Measurements from ENCODE around the gene SLC2A3.
"Not testable (repeated sequence)": the region's sequence is repeated elsewhere in the genome, so short reads cannot be mapped to it uniquely, and the experiment has no call there.

The SLC2A3 gene

DNA sequence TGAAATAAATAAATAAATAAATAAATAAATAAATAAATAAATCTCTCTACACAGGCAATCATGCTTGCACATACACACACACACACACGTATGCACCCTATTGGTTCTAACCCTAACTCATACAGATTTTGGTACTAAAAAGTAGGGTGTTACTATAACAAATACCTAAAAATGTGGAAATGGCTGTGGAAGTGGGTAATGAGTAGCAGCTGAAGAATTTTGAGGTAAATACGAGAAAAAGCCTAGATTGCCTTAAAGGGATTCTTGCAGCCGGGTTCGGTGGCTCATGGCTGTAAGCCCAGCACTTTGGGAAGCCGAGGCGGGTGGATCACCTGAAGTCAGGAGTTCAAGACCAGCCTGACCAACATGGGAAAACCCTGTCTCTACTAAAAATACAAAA, 15.7 kb upstream of the SLC2A3 start:
- no peak for DNase-seq (ENCODE audit: low read depth in 2 of 2)

DNA sequence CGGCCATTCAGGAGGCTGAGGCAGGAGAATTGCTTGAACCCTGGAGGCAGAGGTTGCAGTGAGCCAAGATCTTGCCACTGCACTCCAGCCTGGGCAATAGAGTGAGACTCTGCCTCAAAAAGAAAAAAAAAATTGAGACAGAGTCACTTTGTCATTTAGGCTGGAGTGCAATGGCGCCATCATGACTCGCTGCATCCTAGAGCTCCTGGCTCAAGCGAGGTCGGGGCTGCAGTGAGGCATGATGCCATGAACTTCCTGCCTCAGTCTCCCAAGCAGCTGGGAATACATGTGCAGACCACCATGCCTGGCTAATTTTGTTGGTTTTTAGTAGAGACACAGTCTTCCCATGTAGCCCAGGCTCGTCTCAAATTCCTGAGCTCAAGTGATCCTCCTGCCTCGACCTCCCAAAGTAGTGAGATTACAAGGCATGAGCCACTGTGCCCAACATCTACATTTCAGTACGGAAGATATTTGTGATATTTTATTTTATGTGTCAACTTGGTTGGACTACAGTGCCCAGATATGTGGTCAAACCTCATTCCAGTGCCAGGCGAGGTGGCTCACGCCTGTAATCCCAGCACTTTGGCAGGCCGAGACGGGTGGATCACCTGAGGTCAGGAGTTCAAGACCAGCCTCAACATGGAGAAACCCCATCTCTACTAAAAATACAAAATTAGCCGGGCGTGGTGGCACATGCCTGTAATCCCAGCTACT, 14.4 kb upstream of the SLC2A3 start:
- not testable (repeated sequence) for DNase-seq (ENCODE audit: low read depth in 2 of 2)

DNA sequence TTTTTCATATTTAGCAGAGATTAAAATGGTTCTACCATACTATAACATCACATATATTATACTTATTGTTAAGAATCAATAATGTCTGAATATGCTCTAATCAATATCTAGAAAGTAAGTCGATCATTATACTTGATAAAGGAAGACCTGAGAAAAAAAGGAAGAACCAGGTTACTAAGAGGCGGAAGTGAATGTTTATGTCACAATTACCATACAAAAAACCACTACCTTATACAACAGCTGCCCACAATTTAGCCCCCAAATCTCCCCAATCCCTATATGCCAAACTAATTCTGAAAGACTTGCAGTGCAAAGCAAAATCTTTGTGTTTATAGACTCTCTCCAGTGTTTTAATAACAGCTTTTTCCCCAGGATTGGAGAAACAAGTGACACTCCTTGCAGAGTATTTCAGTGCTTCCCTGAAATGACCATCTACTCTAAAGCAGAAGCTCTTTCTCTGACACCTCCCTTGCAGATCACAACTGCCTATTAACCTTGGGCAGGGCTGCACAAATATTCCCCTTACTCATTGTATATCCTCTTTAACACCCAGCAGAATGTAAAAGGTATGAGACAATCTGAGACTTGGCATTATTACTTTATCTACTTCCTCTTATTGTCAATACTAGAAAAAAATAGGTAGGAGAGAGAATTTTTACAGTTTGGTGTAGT, 12.7 kb upstream of the SLC2A3 start:
- no peak for DNase-seq (ENCODE audit: low read depth in 2 of 2)

DNA sequence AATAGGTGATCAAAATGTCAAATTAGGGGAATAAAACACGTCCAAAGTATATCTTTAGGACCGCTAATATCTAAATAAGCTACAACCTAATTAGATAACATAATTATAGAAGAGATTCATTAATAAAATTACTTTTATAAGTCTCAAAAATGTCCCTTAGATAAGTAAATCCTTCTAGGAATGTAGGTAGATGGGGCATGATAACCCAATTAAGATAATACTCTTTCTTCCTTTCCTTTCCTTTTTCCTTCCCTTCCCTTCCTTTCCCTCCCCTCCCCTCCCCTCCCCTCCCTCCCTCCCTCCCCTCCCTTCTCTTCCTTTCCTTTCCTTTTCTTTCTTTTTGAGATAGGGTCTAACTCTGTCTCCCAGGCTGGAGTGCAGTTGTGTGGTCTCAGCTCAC, 11.0 kb upstream of the SLC2A3 start:
- no peak for DNase-seq (ENCODE audit: low read depth in 2 of 2)

DNA sequence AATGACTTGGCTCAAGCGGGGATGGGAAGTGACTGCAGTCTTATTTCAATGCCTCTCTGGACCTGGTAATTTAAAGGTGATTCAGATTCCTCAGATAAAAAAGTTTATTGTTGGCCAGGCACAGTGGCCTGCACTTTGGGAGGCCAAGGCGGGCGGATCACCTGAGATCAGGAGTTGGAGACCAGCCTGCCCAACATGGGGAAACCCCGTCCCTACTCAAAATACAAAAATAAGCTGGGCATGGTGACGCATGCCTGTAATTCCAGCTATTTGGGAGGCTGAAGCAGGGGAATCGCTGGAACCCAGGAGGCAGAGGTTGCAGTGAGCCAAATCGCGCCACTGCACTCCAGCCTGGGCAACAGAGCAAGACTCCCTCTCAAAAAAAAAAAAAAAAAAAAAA, 8.8 kb upstream of the SLC2A3 start:
- not testable (repeated sequence) for DNase-seq (ENCODE audit: low read depth in 2 of 2)

DNA sequence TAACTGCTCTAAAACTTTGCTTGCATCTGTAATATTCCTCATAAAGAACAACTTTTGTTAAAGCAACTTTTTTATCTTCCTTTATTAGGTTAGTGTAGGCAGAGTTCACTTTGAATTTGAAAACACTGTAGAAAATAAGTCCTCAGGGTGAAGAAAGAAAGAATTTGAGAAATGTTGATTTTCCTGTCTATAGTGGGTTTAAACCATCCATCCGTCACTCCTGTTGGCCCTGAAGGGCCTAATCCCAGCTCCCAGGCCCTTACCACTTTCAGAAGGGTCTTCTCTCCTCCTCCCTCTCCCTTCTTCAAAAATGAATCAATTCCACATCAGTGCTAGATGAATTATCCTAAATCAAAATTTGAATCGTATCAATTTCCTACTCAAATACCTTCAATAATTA, 4.9 kb upstream of the SLC2A3 start:
- DNase-seq (ENCODE audit: low read depth in 2 of 2): no peak

DNA sequence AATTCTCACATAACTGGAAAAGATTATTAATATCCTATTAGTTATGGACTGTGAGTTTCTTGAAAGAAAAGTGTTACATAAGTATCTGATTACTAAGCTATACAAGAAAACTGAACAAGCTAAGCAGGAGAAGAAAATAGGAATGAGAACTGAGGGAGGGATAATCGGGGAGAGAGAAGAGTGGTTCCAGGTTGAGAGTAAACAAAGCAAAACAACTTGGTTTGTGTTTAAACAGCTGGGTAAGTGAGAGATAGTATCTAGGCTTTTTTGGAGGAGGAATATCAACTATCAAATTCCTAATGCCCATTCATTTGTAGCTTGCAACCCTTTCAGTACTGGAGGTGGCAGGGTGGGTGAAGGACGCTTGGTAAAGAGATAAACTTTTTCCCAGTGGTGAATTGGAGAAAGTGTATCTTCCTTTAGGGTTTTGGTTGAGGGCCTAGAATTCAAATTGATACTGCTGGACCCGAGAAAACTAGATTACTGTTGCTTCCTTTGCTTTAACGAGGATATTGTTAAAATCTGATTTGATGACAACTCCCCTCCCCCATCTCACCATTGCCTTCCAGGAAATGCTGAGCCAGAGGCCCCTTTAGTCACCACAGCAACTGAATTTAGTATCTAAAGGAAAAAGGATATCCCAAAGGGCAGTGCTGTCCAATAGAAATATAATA, 2.0 kb upstream of the SLC2A3 start:
- DNase-seq (ENCODE audit: low read depth in 2 of 2): no peak

DNA sequence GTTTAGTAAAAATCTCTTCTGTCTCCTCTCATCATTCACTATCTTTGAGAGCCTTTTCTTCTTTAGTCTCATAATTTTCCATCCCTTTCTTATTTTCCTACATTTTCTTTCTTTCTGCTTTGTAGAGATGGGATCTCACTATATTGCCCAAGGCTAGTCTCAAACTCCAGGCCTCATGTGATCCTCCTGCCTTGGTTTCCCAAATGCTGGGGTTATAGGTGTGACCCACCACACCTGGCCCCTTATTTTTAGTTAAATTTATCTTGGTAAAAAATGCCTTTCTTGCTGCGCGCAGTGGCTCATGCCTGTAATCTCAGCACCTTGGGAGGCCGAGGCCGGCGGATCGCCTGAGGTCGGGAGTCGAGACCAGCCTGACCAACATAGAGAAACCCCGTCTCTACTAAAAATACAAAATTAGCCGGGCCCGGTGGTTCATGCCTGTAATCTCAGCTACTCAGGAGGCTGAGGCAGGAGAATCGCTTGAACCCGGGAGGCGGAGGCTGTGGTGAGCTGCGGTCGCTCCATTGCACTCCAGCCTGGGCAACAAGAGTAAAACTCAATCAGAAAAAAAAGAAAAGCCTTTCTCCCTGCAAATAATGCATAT, 996 bp downstream of the SLC2A3 start:
- DNase-seq (ENCODE audit: low read depth in 2 of 2): no peak

DNA sequence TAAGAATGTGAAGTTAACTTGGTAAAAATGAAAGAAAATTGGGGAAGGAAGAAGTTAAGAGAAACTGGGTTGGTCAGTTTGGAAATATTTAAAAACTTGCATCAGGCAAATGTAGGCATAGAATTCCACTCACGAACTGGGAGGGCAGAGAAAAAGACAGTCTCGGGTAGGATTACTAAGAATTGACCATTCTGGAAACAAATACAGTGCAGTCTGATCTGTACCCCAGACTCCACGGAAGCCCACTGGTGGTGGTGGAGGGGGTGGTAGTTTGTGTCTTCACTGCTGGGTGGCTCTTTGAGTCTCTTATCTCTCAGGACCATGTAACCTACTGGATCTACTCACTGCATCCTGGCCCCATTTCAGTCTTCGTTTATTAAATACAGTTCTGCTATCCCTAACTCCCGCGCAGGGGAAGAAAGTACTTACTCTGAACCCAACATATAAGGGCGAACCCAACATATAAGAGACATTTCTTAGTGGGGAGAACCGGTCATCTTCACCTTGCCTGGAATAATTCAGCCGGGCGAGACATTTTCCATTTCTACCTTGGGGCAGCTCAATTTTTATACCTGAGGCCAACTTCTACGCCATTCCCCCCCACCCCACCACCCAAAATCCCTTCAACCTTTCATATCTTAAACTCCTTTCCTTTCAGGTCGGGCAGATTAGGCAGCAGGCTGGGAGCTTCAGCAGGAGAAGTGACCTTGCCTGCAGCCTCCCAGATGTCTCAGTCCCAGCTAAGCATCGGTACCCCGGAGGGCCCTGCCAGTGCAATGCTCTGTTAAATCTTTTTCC, 1.7 kb downstream of the SLC2A3 start:
- DNase-seq (ENCODE audit: low read depth in 2 of 2): no peak

DNA sequence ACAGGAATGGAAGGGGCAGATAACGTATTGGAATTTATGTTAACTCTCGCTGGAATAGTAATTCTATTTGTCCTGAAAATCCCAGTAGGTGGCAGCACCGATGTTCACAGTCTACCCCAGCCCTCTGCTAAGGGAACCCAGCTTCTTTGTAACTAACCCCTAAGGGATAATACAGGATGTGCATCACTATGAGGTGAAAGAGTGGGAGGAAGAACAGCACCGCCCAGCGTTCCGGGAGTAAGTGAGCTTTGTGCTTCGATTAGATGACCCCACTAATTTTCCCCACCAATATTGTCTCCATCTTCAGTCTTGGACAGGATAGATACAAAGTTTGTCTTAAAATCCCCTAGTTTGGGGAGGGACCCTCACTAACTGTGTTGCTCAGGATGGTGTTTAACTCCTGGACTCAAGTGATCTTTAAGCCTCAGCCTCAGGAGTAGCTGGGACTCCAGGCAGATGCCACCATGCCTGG, 2.7 kb downstream of the SLC2A3 start:
- peak; percentile 50 to 81 for DNase-seq (ENCODE audit: low read depth in 2 of 2)

DNA sequence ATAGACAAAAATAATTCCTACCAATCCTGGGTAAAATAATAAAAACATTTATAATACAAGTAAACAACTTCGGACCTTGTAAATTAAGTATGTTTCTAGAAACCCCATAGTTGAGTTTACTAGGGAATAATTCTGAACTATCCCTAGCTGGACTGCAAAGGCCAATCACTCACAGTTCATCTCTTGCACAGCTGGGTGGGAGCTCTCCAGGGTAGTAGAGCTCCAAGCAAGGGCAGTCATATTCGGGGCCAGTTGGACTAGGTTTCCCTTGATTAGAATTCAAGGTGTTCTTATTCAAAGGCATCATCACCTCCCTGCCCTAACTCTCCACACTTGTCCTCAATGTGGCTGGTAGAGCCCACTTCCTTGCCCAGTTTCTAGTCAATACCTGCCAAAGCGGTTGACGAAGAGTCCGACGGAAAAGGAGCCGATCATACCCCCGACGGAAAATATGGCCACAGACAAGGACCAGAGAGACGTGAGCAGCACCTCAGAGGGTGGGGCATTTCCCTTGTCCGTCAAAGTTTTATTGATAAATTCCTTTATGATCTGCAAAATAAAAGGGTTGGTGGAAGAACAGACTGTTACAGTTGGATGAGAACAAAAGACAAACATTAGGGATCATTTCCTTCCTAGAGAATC, 3.3 kb downstream of the SLC2A3 start:
- DNase-seq (ENCODE audit: low read depth in 2 of 2): not testable (repeated sequence)

DNA sequence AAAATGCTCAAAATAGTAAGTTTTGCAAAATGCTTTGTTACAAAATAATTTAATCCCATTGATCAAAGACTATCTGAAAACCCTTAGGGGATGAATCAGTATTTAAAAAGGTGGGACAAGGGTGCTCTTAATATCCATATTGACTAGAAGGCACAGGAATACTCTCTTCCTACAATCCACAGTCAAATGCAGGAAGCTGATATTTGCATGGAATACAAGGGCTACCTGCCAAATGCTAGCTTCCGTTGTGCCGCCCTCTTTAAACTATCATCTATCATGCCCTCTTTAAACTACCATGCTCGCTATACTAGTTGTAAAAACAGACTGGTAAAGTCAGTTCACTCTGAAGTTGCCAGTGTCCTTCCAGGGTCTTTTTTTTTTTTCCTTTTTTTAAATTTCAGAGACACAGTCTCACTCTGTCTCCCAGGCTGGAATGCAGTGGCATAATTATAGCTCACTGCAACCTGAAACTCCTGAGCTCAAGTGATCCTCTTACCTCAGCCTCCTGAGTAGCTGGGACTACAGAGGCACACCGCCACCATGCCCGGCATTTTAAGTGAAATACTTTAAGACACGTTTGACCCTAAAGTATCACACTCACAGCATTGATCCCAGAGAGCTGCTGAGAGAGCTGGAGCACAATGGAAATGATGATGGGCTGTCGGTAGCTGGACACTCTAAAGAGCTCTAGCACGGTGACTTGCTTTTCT, 6.7 kb downstream of the SLC2A3 start:
- DNase-seq (ENCODE audit: low read depth in 2 of 2): no peak

DNA sequence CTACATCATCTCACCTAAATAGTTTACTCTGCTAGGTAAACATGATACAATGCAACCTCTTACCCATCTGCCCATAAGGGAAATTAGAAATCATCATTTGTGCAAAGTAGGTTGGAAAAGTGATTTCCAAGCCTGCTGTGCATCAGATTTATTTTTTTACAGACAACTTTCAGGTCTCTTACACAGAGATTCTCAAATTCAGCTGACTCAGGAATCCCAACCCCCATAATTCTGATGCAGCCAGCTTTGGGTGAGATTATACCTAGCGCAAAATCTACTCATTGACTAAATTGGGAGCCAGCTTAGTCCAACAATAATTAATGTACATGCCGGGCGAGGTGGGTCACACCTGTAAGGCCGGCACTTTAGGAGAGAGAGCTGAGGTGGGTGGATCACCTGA, 8.5 kb downstream of the SLC2A3 start:
- DNase-seq (ENCODE audit: low read depth in 2 of 2): no peak

DNA sequence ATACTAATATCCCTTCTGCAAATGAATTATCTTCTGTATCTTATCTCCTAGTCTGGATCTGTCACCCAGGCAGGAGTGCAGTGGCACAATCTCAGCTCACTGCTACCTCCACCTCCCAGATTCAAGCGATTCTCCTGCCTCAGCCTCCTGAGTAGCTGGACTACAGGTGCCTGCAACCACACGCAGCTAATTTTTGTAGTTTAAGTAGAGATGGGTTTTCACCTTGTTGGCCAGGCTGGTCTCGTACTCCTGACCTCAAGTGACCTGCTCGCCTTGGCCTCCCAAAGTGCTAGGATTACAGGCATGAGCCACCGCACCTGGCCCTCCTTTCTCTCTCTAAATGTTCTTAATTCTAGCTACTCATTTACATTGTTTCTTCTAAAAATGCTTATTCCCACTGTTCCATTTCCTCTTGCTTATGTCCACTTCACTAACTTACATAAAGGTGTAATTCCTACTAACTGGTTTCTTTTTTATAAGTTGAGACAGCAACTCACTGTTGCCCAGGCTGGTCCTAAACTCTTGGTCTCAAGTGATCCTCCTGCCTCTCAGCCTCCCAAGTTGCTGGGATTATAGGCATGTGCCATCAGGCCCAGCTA, 9.8 kb downstream of the SLC2A3 start:
- DNase-seq (ENCODE audit: low read depth in 2 of 2): not testable (repeated sequence)

DNA sequence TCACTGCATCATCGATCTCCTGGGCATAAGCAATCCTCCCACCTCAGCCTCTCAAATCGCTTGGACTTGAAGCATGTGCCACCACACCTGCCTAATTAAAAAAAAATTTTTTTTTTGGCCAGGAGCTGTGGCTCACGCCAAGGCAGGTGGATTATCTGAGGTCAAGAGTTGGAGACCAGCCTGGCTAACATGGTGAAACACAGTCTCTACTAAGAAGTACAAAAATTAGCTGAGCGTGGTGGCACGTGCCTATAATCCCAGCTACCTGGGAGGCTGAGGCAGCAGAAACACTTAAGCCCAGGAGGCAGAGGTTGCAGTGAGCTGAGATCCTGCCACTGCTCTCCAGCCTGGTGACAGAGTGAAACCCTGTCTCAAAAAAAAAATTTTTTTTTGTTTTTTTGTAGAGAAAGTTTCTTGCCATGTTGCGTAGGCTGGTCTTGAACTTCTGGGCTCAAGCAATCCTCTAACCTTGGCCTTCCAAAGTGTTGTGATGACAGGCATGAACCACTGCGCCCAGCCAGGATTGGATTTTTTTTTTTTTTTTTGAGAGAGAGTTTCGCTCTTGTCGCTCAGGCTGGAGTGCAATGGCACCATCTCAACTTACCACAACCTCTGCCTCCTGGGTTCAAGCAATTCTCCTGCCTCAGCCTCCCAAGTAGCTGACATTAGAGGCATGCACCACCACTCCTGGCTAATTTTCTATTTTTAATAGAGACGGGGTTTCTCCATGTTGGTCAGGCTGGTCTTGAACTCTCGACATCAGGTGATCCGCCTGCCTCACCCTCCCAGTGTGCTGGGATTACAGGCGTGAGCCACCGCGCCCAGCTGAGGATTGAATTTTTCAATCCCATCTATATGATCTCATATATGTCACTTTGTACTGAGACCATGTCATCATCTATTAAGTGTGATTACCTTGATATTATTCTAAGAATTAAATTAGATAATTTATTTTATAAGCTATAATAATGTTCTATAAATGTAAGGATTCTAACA, 12.4 kb downstream of the SLC2A3 start:
- no peak for DNase-seq (ENCODE audit: low read depth in 2 of 2)

DNA sequence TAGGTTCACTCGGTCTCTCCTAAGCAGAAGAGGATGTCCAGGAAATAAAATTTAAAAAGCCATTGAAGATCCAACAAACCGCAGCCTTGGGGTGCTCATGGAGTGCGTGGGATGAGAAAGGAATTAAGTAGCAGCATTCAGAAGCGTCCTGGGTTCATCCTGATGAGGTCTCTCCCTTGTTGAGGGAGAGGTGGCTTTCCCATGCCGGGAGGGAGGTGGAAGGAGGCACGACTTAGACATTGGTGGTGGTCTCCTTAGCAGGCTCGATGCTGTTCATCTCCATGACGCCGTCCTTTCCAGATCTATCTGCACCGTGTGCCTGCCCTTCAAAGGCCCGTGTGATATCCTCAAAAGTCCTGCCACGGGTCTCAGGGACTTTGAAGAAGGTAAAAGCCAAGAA, 14.8 kb downstream of the SLC2A3 start:
- DNase-seq (ENCODE audit: low read depth in 2 of 2): not testable (repeated sequence)

DNA sequence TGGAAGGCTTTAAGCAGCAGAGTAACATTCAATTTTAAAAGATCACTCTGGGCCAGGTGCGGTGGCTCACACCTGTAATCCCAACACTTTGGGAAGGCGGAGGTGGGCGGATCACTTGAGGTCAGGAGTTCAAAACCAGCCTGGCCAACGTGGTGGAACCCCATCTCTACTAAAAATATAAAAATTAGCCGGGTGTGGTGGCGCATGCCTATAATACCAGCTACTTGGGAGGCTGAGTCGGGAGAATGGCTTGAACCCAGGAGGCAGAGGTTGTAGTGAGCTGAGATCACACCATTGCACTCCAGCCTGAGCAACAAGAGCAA, 17.8 kb downstream of the SLC2A3 start:
- DNase-seq (ENCODE audit: low read depth in 2 of 2): not testable (repeated sequence)

DNA sequence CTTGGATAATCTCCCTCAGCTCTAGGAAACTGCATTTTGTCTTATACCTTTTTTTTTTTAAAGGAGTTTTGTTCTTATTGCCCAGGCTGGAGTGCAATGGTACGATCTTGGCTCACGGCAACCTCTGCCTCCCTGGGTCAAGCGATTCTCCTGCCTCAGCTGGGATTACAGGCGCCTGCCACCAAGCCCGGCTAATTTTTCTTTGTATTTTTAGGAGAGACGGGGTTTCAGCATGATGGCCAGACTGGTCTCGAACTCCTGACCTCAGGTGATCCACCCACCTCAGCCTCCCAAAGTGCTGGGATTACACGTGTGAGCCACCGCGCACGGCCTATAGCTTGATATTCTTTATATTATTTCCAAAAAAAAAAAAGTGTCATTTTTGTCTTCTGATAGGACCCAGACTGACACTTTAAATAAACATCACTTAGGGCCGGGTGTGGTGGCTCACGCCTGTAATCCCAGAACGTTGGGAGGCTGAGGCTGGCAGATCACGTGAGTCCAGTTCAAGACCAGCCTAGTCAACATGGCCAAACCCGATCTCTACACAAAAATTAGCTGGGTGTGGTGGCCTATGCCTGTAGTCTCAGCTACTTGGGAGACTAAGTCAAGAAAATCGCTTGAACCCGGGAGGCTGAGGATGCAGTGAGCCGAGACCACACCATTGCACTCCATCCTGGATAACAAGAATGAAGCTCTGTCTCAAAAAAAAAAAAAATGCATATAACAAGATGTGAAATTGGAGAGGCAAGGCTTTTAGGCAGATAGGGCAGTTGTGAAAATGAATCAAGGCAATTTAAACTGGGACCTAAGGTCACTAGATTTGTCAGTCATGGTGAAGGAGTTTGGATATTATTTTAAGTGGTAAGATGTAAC, 18.4 kb downstream of the SLC2A3 start:
- no peak for DNase-seq (ENCODE audit: low read depth in 2 of 2)

Data from activated CD8-positive, alpha-beta memory T cell treated with anti-CD3 and anti-CD28 coated beads for 4 hours (primary cell).